HG02852 (cell line): Measurements from ENCODE around the gene PLEKHA6.
"Not testable (repeated sequence)": the region's sequence is repeated elsewhere in the genome, so short reads cannot be mapped to it uniquely, and the experiment has no call there.

Experiments used
- ATAC-seq: cut with Tn5 transposase; IDR thresholded peaks from one replicate; pipeline ENCODE4 v1.9.1; 2021; ENCODE audit warnings: mild to moderate bottlenecking, moderate library complexity; ENCODE audit not compliant: unreplicated experiment

The PLEKHA6 gene

GRCh38 chr1:204246876-204247275, 112.9 kb downstream of the PLEKHA6 start:
- no peak for ATAC-seq

GRCh38 chr1:204242920-204243319, 116.8 kb downstream of the PLEKHA6 start:
- no peak for ATAC-seq

GRCh38 chr1:204241914-204242313, 117.8 kb downstream of the PLEKHA6 start:
- ATAC-seq = no peak

- no peak for ATAC-seq
Observed at GRCh38 chr1:204241050-204241449, 118.7 kb downstream of the PLEKHA6 start.

- ATAC-seq = no peak
Observed at GRCh38 chr1:204240233-204240632, 119.5 kb downstream of the PLEKHA6 start.

GRCh38 chr1:204239401-204239800, 120.3 kb downstream of the PLEKHA6 start:
- ATAC-seq = not testable (repeated sequence)

- not testable (repeated sequence) for ATAC-seq
Observed at GRCh38 chr1:204238520-204238919, 121.2 kb downstream of the PLEKHA6 start.

GRCh38 chr1:204237515-204237914, 122.2 kb downstream of the PLEKHA6 start:
- ATAC-seq = not testable (repeated sequence)

GRCh38 chr1:204232526-204232925, 127.2 kb downstream of the PLEKHA6 start:
- no peak for ATAC-seq

- no peak for ATAC-seq
Observed at GRCh38 chr1:204230211-204230610, 129.5 kb downstream of the PLEKHA6 start.

- ATAC-seq = no peak
Observed at GRCh38 chr1:204228896-204229295, 130.8 kb downstream of the PLEKHA6 start.

GRCh38 chr1:204227996-204228785, 131.5 kb downstream of the PLEKHA6 start:
- ATAC-seq = no peak

- no peak for ATAC-seq
Observed at GRCh38 chr1:204227351-204227750, 132.4 kb downstream of the PLEKHA6 start.

GRCh38 chr1:204225841-204226735, 133.6 kb downstream of the PLEKHA6 start:
- no peak for ATAC-seq

- no peak for ATAC-seq
Observed at GRCh38 chr1:204224655-204225054, 135.1 kb downstream of the PLEKHA6 start.

GRCh38 chr1:204223129-204223860, 136.4 kb downstream of the PLEKHA6 start:
- ATAC-seq = no peak

- no peak for ATAC-seq
Observed at GRCh38 chr1:204222764-204223055, 137.0 kb downstream of the PLEKHA6 start.

GRCh38 chr1:204222006-204222763, 137.5 kb downstream of the PLEKHA6 start:
- ATAC-seq = no peak

- ATAC-seq = no peak
Observed at GRCh38 chr1:204221271-204221670, 138.5 kb downstream of the PLEKHA6 start.

- ATAC-seq = no peak
Observed at GRCh38 chr1:204219971-204220616, 139.6 kb downstream of the PLEKHA6 start.
